ENCODE results near the gene MPO. TPM values are rescaled to one million over a fixed set of nuclear protein-coding genes. Genes with fewer than 3 reads are reported as not detected.

MPO gene
- total RNA-seq, 1 donor from 2014 or later: not detected

GRCh38 chr17:58284613-58285421 lies 4.1 kb upstream of the MPO start:
- Mint-ChIP-seq H3K9me3 (no peaks in the 10 kb centered on the region), H3K27ac (no peak overlapping the region), H3K4me1 (peaks cover under 1% of the 10 kb centered on the region), H3K27me3 (peaks cover 23% of the 10 kb centered on the region), H3K4me3 (no peak overlapping the region), H3K36me3 (ENCODE audit: low read depth) (no peaks in the 10 kb centered on the region)
- intact Hi-C loops (cut with micrococcal nuclease): no loop called here
- no peak for ATAC-seq (ENCODE audit: low read depth)
- ChIA-PET POLR2A (no interaction called here), CTCF (no interaction called here)
- TF ChIP-seq CTCF (IDR thresholded peaks at IDR 0.05): no peak
- DNase-seq: no peak

DNA sequence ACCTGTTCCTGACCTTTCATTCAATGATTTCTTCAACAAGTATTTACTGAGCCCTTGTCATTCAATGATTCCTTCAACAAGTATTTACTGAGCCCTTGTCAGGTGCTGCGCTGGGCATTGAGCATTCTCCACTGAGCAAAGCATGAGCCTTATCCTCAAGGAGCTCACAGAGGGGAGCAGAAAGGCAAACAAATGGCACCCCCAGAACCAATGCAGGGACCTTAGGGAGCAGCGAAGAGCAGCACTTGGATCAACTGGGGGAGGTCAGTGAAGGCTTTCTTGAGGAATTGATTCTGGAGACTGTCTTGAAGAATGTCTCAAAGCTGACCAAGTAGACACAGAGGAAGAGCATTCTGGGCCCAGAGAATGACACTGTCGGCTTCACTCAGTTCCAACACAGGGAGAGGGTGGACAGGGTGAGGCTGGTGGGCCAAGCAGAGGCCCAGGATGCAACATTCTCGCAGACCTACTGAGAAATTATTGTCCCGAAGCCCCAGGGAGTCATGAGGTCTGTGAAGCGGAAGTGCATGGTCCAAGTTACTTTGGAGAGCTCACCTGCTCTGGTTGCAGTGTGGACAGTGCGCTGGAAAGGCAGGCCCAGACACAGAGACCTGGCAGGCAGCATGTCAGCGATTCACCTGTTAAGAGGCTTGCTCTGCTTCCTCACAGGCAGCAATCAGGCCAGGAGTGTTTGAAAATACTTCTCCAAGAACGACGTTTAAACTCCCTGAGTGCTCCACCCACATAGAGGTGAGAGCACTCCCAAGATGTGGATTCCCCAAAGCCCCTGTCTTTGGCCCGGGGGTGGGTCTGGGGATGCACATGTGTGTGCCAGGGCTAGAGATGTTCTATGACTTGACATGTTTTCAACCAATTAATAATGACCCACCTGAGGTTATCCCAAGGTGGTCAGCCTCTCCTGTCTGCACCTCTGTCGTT lies 3.2 kb upstream of the MPO start:
- Mint-ChIP-seq H3K27me3 (peaks cover 26% of the 10 kb centered on the region), H3K9me3 (no peaks in the 10 kb centered on the region), H3K4me3 (no peak overlapping the region), H3K36me3 (ENCODE audit: low read depth) (no peaks in the 10 kb centered on the region), H3K4me1 (peaks cover 5% of the 10 kb centered on the region), H3K27ac (no peak overlapping the region)
- ChIA-PET POLR2A (no interaction called here), CTCF (no interaction called here)
- TF ChIP-seq CTCF (IDR thresholded peaks at IDR 0.05): no peak
- DNase-seq: no peak
- no peak for ATAC-seq (ENCODE audit: low read depth)
- intact Hi-C loops (cut with micrococcal nuclease): no loop called here

GRCh38 chr17:58282442-58282841 lies 1.7 kb upstream of the MPO start:
- ChIA-PET CTCF (no interaction called here), POLR2A (no interaction called here)
- no peak for ATAC-seq (ENCODE audit: low read depth)

GRCh38 chr17:58281511-58282011 lies 826 bp upstream of the MPO start:
- TF ChIP-seq CTCF (IDR thresholded peaks at IDR 0.05): no peak
- H3K4me3 Mint-ChIP-seq: no peak overlapping the region
- H3K27me3 Mint-ChIP-seq: peaks cover 24% of the 10 kb centered on the region
- ChIA-PET POLR2A (interaction anchor here (0.7 kb wide), 1 partner anchor 61 kb away, joined by 7 read pairs; no protein-coding TSS in a partner anchor), CTCF (no interaction called here)
- intact Hi-C loops (cut with micrococcal nuclease): no loop called here
- H3K4me1 Mint-ChIP-seq: peaks cover 5% of the 10 kb centered on the region
- H3K27ac Mint-ChIP-seq: no peak overlapping the region
- ATAC-seq (ENCODE audit: low read depth) (no peak), DNase-seq (no peak)
- H3K36me3 Mint-ChIP-seq (ENCODE audit: low read depth): no peaks in the 10 kb centered on the region
- H3K9me3 Mint-ChIP-seq: no peaks in the 10 kb centered on the region

More at GRCh38 chr17:58282442-58282841, 1.7 kb upstream of the MPO start:
- Mint-ChIP-seq H3K27me3 (peaks cover 24% of the 10 kb centered on the region), H3K4me1 (peaks cover 5% of the 10 kb centered on the region), H3K9me3 (no peaks in the 10 kb centered on the region), H3K4me3 (no peak overlapping the region), H3K27ac (no peak overlapping the region), H3K36me3 (ENCODE audit: low read depth) (no peaks in the 10 kb centered on the region)
- no peak for DNase-seq
- intact Hi-C loops (cut with micrococcal nuclease): no loop called here
- no peak for TF ChIP-seq CTCF (IDR thresholded peaks at IDR 0.05)

Data from activated B cell treated with CpG ODN at 0.5 μM for 24 hours (primary cell).